Fibroblast of mammary gland (primary cell): Measurements from ENCODE around the gene KCTD10.

Experiments used
- DNase-seq: peaks from one replicate; pipeline ENCODE4 v3.0.0-alpha.2; 2010; ENCODE audit warnings: low read depth
- H3K4me3 ChIP-seq: 2 replicates; pipeline ENCODE4 v1.5.1; 2011; ENCODE audit warnings: low read depth, mild to moderate bottlenecking, low read length, moderate library complexity; ENCODE audit not compliant: control insufficient read depth
- TF ChIP-seq, protein P1 (sequence below): conservative IDR thresholded peaks from 2 replicates; pipeline ENCODE4 v1.5.1; 2011; ENCODE audit warnings: low read depth, low read length, inconsistent platforms; ENCODE audit not compliant: control insufficient read depth, insufficient read depth

The KCTD10 gene

DNA sequence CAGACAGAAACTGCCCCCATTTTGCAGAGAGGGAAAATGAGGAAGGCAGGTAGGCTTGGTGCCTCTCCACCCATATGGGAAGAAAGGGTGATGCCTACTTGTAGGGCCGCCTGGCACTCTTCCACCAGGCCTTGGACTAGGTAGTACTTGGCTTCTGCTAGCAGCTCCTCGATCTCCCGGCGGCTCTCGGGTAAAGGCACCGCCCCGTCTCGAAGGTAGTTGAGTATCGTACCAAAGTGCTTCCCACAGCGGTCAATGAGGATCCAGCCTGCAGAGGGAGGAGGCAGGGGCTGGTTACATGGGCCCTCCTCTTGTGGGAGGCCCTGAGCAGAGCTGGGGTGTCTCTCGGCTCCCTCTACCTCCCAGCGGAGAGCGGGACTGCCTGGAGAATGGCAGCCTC is 16.6 kb downstream of the KCTD10 start:
- no peak for DNase-seq
- no peak overlapping the region for H3K4me3 ChIP-seq
- TF ChIP-seq, protein P1, sequence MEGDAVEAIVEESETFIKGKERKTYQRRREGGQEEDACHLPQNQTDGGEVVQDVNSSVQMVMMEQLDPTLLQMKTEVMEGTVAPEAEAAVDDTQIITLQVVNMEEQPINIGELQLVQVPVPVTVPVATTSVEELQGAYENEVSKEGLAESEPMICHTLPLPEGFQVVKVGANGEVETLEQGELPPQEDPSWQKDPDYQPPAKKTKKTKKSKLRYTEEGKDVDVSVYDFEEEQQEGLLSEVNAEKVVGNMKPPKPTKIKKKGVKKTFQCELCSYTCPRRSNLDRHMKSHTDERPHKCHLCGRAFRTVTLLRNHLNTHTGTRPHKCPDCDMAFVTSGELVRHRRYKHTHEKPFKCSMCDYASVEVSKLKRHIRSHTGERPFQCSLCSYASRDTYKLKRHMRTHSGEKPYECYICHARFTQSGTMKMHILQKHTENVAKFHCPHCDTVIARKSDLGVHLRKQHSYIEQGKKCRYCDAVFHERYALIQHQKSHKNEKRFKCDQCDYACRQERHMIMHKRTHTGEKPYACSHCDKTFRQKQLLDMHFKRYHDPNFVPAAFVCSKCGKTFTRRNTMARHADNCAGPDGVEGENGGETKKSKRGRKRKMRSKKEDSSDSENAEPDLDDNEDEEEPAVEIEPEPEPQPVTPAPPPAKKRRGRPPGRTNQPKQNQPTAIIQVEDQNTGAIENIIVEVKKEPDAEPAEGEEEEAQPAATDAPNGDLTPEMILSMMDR, result no peak

DNA sequence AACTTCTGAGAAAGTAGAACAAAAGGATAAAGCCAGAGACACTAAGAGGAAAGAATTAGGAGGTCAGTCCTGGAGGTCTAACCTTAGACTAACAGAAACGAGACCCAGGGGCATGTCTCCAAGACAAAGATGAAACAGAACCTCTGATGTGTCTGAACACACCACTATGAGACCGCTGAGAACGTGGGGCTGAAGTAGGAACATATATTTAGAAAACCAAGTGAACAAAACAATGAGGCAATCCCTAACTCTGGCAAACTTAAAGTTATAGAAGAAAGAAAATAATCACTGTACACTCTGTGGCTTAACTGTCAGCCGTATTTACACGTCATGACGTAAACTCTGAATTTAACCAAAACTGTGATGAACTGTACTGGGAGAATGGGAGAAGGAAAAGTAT is 17.9 kb downstream of the KCTD10 start:
- H3K4me3 ChIP-seq, result no peak overlapping the region
- DNase-seq, result peak; percentile 55
- TF ChIP-seq, protein P1, result no peak

DNA sequence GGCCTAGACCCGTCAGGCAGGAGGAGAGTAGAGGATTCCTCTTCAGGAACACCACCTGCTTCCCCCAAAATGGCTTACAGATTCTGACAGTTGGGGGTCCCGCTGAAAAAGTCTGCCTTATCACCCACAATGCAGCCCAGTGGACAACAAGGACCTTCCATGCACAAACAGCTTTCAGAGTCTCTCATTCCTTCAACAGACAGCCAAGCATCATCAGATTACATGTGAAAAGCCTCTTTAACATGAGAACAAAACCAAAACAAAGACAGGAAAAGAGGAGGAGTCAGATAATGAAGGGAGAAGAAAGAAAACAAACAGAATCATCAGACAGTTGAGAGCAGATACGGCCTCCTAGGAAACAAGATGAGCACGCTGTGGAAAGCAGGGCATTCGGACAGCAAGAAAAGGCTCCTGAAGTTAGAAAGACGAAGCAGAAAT is 18.3 kb downstream of the KCTD10 start:
- H3K4me3 ChIP-seq, result no peak overlapping the region
- TF ChIP-seq, protein P1, result no peak
- peak; percentile 54 for DNase-seq

DNA sequence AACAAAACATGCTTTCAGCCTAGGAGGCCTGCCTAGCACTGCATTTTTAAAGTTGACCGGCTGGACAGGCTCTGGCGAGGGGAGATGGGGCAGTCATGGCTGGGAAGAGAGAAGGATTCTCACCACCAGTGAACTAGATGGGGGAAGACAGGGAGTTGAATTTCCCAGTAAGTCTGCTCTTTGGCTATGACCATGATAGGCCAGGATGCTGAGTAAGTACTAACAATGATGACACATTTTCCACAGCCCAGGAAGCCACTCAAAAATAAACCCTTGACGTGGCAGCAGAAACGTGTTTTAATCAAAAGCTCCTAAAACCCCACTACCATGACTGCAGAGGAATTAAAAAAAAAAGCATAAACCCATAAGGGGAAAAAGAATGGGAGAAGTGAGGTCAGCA is 19.0 kb downstream of the KCTD10 start:
- peak; percentile 70 for DNase-seq
- TF ChIP-seq, protein P1, result no peak
- no peak overlapping the region for H3K4me3 ChIP-seq

DNA sequence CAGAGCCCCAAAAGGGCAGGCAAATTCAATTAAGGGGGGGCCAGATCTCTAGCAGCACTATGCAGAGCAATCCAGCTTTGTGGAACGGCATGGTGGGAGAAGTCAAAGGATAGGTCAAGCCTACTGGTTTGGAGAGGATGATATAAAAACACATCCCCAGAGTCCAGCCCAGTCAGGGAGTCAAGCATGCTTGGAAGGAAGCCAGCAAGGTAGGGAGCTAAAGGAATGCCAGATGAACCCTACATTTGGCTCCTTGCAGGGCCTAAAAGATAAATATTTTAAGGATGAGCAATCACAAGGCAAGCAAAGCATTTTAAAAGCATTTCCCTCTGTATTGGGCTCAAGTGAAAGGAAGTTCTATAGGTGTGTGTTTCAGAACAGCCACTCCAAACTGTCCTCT is 21.4 kb downstream of the KCTD10 start:
- DNase-seq, result no peak
- TF ChIP-seq, protein P1, result no peak
- no peak overlapping the region for H3K4me3 ChIP-seq

DNA sequence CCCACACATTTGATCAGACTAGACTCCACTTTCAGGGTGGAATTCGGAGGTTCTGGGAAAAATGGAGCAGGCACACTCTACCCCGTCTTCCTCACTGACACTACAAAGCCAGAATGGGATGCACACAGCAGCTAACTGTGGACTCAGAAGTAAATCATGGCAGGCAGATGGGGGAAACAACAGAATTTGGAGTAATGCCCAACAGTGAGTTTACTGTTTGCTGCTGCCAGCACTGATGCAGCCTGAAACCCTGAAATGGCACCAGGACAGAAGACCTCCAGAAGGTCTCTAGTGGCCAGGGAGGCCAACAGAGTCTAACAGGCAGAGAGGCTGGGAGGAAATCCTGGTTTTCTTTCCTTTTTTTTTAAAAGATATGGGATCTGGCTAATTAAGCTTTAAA is 24.6 kb downstream of the KCTD10 start:
- DNase-seq, result peak; percentile 28
- no peak overlapping the region for H3K4me3 ChIP-seq
- TF ChIP-seq, protein P1, result no peak

DNA sequence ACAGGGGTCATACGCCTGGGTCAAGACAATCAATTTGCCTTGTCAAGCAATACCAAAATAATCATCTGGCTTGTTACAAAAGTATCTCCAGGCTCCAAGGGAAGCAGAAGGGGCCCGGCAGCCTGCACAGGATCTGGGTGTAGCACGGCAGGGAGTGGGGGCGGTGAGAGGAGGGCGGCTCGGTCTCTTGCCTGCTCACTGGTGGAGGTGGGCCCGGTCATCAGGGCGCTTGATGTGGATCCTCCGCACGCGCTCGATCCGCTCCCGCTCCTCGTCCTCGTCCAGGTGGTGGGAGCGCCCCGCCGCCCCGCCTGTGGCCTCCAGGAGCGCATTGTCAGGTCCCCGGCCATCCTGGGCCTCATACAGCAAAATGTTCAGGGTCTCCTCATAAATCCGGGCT is 25.7 kb downstream of the KCTD10 start:
- no peak for DNase-seq
- no peak overlapping the region for H3K4me3 ChIP-seq
- TF ChIP-seq, protein P1, result no peak
